LNCaP clone FGC (cell line): ENCODE results near the gene CRADD.

ENCODE experiments used
- DNase-seq: peaks from one replicate; pipeline ENCODE4 v3.0.0-alpha.2; 2011; ENCODE audit warnings: low read depth
- H3K4me3 ChIP-seq: 2 replicates; pipeline ENCODE4 v1.5.1; 2011; ENCODE audit warnings: mild to moderate bottlenecking, low read depth, low read length, control low read depth
- TF ChIP-seq, protein P1 (sequence below): IDR thresholded peaks from 2 replicates; pipeline ENCODE4 v1.5.1; 2012; ENCODE audit warnings: mild to moderate bottlenecking; ENCODE audit not compliant: control insufficient read depth, insufficient read depth; ENCODE audit errors: extremely low read depth

The CRADD gene

DNA sequence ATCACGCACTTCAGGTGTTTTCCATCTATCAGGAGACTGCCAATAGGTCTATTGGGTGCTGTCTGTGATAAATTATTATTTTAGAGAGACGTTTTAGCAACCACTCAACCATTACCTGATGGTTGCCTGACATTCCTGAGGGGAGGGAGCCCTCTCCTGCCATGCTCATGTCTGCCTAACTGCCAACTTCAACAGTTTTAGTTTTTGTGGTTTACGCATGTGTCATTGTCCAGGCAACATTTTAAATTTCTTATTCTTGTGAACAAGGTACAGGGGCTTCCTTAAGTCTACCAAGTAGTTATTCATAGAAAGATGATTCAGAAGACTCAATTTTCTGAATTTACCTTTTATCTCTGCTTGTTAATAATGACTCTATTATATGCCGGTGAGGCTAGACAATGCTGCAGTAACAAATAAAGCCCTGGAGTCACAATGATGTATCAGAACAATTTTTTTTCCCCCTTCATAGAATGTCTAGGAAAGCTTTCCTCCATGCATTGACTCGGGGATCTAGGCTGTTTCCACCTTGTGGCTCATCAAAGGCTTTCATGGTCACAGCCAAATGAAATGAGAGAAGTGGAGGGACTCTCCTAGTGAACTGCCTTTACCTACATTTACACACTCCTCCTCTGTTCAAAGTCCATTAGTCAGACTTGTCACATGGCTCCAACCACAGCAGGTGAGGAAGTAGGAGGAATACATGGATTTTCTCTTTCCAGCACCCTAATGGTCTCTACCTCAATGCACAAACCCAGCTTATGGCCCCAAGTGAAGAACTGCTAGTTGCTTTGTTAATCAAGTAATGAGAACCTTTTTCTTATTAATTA is 225.8 kb downstream of the CRADD start:
- H3K4me3 ChIP-seq: no peak overlapping the region
- TF ChIP-seq, protein P1, sequence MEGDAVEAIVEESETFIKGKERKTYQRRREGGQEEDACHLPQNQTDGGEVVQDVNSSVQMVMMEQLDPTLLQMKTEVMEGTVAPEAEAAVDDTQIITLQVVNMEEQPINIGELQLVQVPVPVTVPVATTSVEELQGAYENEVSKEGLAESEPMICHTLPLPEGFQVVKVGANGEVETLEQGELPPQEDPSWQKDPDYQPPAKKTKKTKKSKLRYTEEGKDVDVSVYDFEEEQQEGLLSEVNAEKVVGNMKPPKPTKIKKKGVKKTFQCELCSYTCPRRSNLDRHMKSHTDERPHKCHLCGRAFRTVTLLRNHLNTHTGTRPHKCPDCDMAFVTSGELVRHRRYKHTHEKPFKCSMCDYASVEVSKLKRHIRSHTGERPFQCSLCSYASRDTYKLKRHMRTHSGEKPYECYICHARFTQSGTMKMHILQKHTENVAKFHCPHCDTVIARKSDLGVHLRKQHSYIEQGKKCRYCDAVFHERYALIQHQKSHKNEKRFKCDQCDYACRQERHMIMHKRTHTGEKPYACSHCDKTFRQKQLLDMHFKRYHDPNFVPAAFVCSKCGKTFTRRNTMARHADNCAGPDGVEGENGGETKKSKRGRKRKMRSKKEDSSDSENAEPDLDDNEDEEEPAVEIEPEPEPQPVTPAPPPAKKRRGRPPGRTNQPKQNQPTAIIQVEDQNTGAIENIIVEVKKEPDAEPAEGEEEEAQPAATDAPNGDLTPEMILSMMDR: no peak
- DNase-seq: no peak

DNA sequence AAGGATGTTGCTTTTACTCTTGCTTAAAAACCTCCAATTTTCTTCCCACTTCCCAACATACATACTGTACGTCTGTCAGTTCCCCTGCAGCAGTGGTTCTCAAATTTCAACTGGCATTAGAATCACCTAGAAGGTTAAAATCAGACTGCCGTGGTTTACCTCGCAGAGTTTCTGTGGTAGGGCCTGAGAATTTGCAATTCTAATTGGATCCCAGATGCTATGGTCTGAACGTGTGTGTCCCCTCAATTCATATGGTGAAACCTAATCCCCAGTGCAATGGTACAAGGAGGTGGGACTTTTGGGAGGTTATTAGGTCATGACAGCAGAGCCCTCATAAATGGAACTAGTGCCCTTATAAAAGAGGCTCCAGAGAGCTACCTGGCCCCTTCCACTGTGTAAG is 226.9 kb downstream of the CRADD start:
- no peak overlapping the region for H3K4me3 ChIP-seq
- DNase-seq: no peak
- TF ChIP-seq, protein P1: no peak

DNA sequence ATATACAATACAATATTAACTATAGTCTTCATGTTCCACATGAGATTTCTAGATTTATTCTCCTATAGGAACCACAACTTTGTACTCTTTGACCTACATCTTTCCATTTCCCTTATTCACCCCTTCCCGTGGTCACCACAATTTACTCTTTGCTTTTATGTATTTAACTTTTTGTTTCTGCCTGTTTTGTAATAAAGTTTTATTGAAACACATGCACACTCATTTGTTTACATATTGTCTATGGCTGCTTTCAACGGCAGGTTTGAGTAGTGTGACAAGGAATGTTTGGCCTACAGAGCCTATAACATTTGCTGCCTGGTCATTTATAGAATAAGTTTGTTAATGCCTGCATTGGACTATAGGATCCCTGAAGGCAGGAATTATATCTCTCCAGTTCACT is 231.1 kb downstream of the CRADD start:
- no peak overlapping the region for H3K4me3 ChIP-seq
- TF ChIP-seq, protein P1: no peak
- DNase-seq: no peak

DNA sequence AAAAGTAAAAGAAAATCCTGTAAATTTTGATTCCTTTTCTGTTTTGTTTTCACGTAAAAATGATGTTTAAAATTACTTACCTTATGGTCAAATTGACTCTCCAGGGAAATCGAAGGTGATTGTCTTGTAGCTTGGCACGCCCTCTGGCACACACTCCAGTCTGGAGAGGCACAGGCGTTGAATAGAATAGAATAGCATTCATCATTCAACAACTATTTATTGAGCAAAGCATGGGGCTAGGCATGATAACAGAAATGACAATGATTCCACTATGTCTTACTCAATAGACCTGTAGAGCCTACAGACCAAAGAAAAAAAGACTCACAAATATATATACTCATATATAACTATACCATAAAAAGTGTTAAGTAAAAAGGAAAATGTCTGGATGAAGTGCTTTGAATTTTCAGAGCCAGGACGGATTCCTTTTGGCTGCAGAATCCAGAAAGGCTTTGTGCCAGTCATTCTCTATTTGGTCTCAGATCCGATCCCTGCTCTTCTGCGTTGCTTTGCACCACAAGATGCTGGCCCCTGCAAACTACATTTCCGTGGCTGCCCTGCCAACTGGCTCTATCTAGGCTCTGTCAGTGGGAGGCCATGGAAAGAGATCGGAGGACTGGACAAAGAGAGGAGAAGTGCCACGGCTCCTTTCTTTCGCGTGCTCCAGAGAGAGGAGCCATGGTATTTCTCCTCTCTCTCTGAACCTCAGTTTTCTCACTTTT is 231.8 kb downstream of the CRADD start:
- TF ChIP-seq, protein P1: no peak
- DNase-seq: no peak
- no peak overlapping the region for H3K4me3 ChIP-seq

DNA sequence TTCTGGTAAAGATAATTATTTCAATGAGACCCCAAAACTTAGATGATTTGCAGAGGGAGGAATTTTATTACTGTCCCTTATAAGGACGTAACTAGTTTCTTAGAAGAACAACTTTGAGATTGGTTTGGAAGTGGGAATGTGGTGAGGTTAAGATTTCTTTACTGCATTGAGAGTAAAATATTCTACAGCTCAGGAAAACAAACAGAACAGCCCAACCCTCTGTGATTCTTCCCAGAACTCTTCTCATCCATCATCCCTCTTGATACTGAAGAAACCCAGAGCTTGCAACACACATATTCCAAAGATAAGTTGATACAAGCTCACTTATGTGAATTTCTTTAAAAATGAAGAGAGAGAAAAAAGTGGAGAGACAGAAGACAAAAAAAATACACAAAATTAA is 234.2 kb downstream of the CRADD start:
- TF ChIP-seq, protein P1: no peak
- H3K4me3 ChIP-seq: no peak overlapping the region
- DNase-seq: no peak

DNA sequence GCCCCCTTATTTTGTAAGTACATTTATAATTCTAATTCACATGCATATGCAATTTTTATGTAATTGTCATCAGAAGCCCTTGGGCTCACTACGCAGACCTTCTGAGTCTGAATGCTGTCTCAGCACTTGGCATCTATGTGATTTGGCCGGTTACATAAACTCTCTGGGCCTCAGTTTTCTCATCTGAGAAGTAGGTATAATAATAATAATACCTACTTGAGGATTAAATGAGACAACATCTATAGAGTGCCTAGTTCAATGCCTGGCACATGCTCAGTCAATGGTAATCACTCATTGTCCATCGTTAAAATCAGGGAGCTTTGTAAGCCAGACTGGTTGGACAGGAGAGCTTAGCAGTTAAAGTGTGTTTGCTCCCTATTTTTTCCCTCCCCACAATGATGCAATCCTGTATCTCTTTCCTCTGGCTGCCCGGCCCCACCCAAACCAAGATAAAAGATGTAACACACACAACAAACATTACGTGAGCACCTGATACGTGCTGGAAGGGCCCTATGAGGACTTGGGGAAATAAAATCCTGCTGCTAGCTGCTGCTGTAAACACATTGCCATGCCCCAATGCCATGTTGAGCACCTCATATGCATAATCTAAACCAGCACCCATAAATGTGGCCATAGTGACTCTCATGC is 235.0 kb downstream of the CRADD start:
- TF ChIP-seq, protein P1: no peak
- no peak overlapping the region for H3K4me3 ChIP-seq
- DNase-seq: no peak
